GM12872 (cell line): ENCODE measurements around the gene C3AR1.

Experiments
- TF ChIP-seq, protein P1 (sequence below): IDR thresholded peaks from 3 replicates; pipeline ENCODE4 v1.5.1; 2011; ENCODE audit warnings: low read depth, mild to moderate bottlenecking, low read length, moderate library complexity; ENCODE audit not compliant: insufficient read depth

C3AR1 gene

DNA sequence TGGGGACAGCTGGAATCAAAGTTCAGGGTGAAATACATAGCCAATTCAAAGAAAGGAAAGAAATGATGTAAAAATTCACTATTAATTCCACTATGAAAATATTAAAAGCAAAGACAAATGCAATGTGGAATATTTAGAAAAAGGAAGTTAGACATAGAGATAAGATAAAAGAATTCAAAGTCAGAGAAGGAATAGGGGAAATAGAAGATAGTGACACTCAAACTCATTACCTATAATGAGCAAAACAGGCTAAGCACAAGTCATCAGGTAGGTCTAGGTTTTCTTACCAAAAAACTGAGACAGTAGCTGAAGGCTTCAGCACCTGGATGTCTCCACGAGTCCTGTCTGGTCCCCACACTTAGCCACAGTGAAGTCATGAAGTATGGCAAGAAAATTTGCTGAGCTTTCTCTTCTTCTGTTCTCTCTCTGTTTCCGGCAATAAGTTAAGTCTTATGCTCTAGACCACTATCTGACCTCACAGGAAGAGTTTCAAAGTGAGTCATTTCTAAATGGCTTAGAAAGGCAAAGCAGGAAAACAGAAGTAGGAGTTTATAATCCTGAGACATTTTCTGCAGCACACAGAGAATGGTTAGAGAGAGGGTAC, at the start of gene C3AR1:
C3AR1 (minus strand) TSS at position 369 of the 604 bp plus-strand sequence. CDS start 6,174 bp downstream, outside the sequence.
- TF ChIP-seq, protein P1, sequence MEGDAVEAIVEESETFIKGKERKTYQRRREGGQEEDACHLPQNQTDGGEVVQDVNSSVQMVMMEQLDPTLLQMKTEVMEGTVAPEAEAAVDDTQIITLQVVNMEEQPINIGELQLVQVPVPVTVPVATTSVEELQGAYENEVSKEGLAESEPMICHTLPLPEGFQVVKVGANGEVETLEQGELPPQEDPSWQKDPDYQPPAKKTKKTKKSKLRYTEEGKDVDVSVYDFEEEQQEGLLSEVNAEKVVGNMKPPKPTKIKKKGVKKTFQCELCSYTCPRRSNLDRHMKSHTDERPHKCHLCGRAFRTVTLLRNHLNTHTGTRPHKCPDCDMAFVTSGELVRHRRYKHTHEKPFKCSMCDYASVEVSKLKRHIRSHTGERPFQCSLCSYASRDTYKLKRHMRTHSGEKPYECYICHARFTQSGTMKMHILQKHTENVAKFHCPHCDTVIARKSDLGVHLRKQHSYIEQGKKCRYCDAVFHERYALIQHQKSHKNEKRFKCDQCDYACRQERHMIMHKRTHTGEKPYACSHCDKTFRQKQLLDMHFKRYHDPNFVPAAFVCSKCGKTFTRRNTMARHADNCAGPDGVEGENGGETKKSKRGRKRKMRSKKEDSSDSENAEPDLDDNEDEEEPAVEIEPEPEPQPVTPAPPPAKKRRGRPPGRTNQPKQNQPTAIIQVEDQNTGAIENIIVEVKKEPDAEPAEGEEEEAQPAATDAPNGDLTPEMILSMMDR, result no peak

DNA sequence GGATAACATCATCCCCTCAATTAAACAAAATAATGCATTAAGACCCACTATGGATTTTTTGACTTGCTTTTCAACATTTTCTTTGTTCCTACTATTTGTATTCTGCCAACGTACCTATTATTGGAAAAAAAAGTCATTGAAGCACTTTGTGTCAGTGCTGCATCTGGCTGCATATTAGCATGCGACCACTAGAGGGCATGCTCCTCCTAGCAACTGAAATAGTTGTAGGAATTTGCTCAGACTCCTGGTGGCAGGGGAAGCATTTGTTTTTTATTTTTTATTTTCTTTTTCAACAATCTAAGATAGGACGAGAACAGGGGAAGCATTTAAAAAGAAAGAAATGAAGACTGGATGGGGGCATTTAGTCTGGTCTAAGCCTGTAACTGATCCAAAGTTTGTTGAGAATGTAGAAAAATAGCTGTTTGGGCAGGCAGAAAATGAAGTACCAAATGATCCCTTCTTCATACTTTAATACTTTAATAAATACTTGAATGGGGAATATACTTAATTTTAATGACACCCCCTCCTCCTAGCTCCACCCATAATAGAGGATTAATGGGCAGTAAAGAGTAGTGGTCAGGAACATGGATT, 42.7 kb upstream of the C3AR1 start:
- TF ChIP-seq, protein P1, result peak; percentile 91

DNA sequence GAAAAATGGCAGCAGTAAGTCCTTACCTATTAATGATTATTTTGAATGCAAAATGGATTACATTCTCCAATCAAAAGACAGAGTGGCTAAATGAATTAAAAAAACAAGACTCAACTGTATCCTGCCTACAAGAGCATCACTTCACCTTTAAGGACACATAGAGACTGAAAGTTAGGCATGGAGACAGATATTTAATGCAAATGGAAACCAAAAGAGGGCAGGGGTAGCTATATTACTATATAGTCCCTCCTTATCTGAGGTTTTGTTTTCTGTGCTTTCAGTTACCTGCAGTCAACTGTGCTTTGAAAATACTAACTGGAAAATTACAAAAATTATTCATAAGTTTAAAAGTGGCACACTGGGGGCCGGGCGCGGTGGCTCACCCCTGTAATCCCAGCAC, 33.1 kb upstream of the C3AR1 start:
- TF ChIP-seq, protein P1, result no peak

DNA sequence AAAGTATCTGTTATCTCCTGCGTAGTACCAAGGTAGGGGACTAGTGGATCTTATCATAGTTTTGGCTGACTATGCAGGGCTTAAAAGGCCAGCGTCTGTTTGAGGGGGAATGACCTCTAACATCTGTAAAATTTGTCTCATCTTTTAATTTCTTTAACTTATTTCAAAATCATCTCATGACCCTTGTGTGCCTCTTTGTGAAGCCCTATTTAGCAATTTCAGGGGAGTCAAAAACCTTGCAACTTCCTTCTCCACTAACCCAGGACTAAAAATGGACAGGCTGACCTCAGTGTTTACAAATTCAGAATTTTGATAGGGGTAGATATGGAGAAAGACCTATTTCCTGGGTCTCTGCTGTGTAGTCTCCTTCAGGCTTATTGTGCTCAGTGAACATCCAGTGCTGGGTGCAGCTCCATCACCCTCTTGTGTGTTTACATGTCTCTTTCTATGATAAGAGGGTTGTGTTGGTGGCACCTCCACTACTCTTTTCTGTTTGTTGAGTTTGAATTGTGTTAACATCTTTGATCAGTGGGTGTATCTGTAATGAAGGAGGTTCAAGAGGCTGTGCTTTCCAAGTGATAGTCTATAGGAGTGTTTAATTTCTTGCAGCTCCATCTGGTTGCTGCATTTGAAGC, 30.2 kb upstream of the C3AR1 start:
- TF ChIP-seq, protein P1, result no peak

DNA sequence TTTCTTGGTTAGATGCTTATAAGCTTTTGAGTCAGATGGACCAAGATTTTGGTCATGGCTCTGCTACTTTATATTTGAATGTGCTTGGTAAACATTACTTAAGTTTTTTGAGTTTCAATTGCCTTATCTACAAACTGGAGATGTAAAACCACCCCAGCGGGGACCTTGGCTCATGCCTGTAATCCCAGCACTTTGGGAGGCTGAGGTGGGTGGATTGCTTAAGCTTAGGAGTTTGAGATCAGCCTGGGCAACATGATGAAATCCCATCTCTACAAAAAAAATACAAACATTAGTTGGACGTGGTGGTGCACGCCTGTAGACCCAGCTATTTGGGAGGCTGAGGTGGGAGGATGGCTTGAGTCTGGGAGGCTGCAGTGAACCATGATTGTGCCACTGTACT, 27.1 kb upstream of the C3AR1 start:
- TF ChIP-seq, protein P1, result no peak

DNA sequence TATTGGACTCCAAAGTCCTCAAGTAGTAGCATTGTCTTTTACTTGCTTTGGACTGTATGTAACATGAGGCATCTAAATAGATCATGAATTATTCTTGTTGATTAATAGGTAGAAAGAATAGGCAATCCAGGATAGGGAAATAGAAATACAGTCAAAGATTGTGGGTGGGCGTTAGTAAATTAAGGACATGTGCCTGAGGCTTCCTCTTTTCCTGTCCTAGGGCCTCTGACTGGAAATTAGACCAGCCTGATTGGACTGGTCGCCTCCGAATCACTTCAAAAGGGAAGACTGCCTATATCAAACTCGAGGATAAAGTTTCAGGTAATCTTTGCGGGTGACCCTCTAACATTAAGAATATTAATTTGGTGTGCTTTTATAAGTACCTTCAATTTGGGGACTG, 23.6 kb upstream of the C3AR1 start:
- TF ChIP-seq, protein P1, result no peak

DNA sequence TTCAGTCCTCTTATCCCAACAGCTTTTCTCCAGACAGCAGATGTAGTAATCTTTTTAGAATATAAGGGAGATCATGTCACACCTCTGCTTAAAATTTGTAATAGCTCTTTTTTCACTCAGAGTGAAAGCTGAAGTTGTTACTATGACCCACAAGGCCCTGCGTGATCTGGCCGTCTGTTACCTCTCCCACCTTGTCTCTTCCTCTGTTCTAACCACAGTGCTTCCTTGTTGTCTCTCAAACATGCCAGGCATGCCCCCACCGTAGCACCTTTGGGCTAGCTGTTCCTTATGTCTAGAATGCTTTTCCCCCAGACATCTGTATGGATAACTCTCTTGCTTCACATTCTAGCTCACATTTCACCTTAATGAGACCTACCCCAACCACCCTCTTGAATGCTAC, 22.4 kb upstream of the C3AR1 start:
- TF ChIP-seq, protein P1, result no peak
